NT2/D1 (cell line): Measurements from ENCODE around the gene PYROXD2.

ENCODE experiments used
- DNase-seq: peaks from one replicate; pipeline ENCODE4 v3.0.0-alpha.2; 2011; ENCODE audit warnings: low read depth, low spot score
- H3K27me3 ChIP-seq: 2 replicates; pipeline ENCODE4 v1.6.0; 2011; ENCODE audit warnings: mild to moderate bottlenecking; ENCODE audit not compliant: insufficient read length, insufficient read depth
- H3K36me3 ChIP-seq: 2 replicates; pipeline ENCODE4 v1.6.1; 2011; ENCODE audit warnings: mild to moderate bottlenecking, low read length, mixed read lengths; ENCODE audit not compliant: insufficient read depth, insufficient read length
- H3K4me1 ChIP-seq: 2 replicates; pipeline ENCODE4 v1.5.1; 2011; ENCODE audit not compliant: insufficient read depth, insufficient read length
- H3K4me3 ChIP-seq: 2 replicates; pipeline ENCODE4 v1.5.1; 2011; ENCODE audit warnings: low read depth; ENCODE audit not compliant: insufficient read length
- H3K9ac ChIP-seq: 2 replicates; pipeline ENCODE4 v1.6.0; 2011; ENCODE audit warnings: low read depth; ENCODE audit not compliant: insufficient read length
- H3K9me3 ChIP-seq: 2 replicates; pipeline ENCODE4 v1.5.1; 2011; ENCODE audit warnings: mild to moderate bottlenecking, low read length; ENCODE audit not compliant: insufficient read depth
- SUZ12 ChIP-seq: IDR thresholded peaks from 2 replicates; pipeline ENCODE4 v1.6.1; 2011; ENCODE audit not compliant: insufficient read length, insufficient read depth; ENCODE audit errors: extremely low read depth
- YY1 ChIP-seq: IDR thresholded peaks from 2 replicates; pipeline ENCODE4 v1.6.1; 2011; ENCODE audit not compliant: insufficient read length, insufficient read depth
- ZNF274 ChIP-seq: IDR thresholded peaks from 2 replicates; pipeline ENCODE4 v1.6.1; 2011; ENCODE audit warnings: mild to moderate bottlenecking, low read depth, low read length

Gene PYROXD2

DNA sequence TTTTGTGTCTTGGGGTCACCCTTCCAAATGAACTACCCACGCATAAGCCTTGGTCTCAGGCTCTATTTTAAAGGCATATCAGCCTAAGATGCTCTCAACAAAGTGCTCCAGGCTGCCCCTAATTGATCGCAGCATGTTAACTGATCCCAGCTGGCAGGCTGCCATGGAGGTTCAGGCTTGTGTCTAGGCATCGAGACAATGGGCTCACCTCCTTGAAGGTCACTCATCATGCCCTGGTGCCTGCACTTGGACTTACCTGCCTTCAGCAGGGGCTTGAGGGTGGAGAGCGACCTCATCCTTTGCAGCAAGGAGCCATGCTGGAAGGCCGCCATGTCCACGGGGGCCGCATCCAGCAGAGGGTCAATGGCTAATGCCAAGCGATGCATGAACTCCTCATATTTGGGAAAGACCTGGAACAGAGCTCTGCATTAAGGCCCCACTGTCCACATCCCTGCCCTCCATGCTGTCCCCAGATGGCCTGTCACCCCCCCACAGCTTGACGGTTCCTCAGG, 17.8 kb downstream of the PYROXD2 start:
- no peaks in the 10 kb centered on the region for H3K9me3 ChIP-seq
- DNase-seq: no peak
- H3K4me1 ChIP-seq: no peaks in the 10 kb centered on the region
- no peaks in the 10 kb centered on the region for H3K27me3 ChIP-seq
- H3K9ac ChIP-seq: no peak overlapping the region
- no peak overlapping the region for H3K4me3 ChIP-seq
- TF ChIP-seq YY1 (no peak), ZNF274 (no peak), SUZ12 (no peak)
- H3K36me3 ChIP-seq: peaks cover 34% of the 10 kb centered on the region

DNA sequence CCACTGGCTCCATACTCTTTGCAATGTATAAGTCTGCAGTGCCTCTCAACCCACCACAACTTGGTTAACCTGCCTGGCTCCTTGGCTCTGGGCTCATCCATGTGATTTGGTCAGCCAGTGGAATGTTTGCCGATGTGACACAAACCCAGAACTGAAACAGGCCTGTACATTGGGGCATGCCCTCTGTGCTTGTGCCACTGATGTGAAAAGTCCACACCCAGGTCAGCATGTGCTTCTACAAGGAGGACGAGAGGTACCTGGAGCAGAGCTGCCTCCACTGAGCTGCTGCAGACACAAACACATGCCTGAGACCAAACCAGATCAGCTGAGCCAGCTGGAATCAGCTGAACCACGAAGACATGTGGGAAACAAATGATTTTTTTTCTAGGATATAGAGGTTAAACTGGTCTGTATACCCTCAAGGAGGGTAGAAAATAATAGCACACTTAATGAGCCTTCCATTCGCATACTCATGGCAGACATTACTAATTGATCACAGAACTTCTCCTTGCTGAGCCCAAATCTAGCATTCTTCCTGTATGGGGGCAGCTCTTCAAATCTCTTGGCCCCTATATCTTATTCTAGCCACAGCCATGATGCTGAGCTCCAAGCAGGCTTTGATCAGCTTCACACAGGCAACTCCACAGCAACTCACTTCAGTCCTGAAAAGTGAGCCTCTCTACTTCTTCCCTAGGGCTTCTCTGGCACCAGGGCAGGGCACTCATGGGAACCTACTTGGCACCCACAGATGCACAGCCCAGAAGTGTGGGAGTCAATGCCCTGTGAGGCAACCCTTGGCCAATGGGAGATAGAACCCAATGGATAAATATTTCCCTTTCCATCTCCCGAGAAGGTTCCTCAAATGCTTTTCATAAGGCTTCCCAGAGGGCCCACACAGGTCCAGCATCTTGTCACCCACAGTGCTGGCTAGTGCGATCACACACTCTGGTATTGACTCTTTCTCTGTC, 18.6 kb downstream of the PYROXD2 start:
- Histone ChIP-seq H3K9ac (no peak overlapping the region), H3K9me3 (no peaks in the 10 kb centered on the region), H3K27me3 (no peaks in the 10 kb centered on the region), H3K36me3 (peaks cover 35% of the 10 kb centered on the region), H3K4me1 (no peaks in the 10 kb centered on the region), H3K4me3 (no peak overlapping the region)
- no peak for TF ChIP-seq YY1
- no peak for TF ChIP-seq SUZ12
- TF ChIP-seq ZNF274: no peak
- DNase-seq: no peak

DNA sequence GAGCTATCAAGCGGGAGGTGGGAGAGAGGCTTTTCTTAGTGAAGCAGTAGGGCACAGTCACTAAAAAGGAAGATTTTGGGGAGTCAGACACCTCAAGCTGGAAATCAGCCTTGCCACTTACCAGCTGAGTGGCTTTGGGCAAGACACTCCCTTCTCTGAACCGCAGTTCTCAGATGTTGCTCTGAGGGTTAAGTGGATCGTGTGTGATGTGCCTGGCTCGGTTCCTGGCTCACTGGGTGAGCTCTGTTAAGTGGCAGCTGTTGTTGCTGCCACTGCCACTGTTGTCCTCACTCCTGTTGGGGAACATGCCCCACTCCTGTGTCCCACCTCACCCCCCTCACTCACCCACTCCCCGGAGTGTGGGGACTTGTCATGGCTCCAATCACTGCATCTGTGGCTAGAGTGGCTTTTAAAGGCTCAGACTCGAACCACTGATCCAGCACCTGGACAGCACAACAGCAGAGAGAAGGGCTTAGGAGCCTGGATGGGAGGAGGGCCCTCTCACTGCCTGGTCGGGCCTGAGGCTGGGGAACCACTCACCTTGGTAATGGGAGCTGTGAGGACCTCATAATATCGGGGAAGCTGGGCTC, 20.0 kb downstream of the PYROXD2 start:
- Histone ChIP-seq H3K9ac (no peak overlapping the region), H3K36me3 (peaks cover 46% of the 10 kb centered on the region), H3K27me3 (no peaks in the 10 kb centered on the region), H3K4me1 (no peaks in the 10 kb centered on the region), H3K4me3 (no peak overlapping the region), H3K9me3 (no peaks in the 10 kb centered on the region)
- no peak for DNase-seq
- TF ChIP-seq ZNF274: no peak
- TF ChIP-seq SUZ12: no peak
- TF ChIP-seq YY1: no peak

DNA sequence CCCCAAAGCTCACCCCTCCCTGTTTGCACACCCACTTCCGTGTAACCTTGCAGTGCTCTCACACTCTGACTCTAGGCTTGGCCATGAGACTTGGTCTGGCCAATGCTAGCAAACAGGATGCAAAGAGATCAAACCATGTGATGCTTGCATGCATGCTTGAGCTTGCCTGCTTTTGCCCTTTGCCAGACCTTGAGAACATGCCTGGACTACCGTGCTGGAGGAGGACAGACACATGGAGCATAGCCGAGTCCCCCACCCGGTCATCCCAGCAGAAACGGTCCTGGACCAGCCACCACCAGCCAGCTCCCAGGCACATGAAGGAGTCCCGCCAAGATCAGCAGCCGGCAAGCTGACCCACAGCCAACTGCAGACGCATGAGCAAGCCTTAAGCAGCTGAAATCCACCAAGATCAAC, 23.4 kb downstream of the PYROXD2 start:
- no peak for TF ChIP-seq YY1
- TF ChIP-seq ZNF274: no peak
- TF ChIP-seq SUZ12: no peak
- H3K9ac ChIP-seq: no peak overlapping the region
- no peak overlapping the region for H3K4me3 ChIP-seq
- no peaks in the 10 kb centered on the region for H3K9me3 ChIP-seq
- no peak for DNase-seq
- H3K27me3 ChIP-seq: no peaks in the 10 kb centered on the region
- H3K4me1 ChIP-seq: no peaks in the 10 kb centered on the region
- H3K36me3 ChIP-seq: peaks cover 36% of the 10 kb centered on the region

DNA sequence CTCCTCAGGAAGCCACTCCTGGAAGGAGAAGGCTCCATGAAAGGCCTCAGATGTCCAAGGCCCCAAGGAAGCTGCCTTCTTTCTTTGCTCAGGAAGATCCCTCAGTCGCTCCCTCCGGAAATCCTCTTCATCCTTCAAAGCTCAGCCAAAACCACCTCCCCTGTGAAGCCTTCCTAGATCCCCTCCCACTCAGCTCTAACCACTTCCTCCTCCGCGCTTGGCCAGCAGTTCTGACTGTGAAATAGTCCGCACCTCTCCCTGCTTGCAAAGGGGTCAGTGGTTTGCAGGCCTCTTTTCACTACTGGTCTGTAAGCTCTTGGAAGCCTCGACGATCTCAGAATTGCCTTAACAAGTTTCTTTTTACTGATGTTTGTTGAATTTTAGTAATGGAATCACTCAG, 23.9 kb downstream of the PYROXD2 start:
- Histone ChIP-seq H3K36me3 (peaks cover 34% of the 10 kb centered on the region), H3K4me3 (no peak overlapping the region), H3K9me3 (no peaks in the 10 kb centered on the region), H3K9ac (no peak overlapping the region), H3K4me1 (no peaks in the 10 kb centered on the region), H3K27me3 (no peaks in the 10 kb centered on the region)
- TF ChIP-seq YY1: no peak
- TF ChIP-seq ZNF274: no peak
- TF ChIP-seq SUZ12: no peak
- no peak for DNase-seq

DNA sequence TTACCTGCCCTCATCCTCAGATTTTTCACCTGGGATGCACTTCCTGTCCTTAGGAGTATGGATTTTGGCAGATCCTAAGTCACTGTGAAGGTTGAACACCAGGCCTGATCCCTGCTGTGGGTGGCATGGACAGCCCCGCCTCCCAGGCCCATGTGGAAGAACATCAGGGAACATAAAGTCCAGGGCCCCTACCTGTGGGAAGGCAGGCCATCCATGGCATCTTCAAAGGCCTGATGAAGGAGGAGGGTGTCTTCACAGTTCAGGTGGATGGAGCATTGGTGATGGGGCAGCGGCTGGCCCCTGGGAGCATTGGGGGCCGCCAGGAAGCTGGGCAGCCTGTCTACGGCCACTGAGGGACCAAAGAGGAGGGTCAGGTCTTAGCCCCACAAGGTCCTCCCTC, 24.6 kb downstream of the PYROXD2 start:
- no peak overlapping the region for H3K9ac ChIP-seq
- no peak for DNase-seq
- no peaks in the 10 kb centered on the region for H3K4me1 ChIP-seq
- peaks cover 30% of the 10 kb centered on the region for H3K36me3 ChIP-seq
- no peaks in the 10 kb centered on the region for H3K27me3 ChIP-seq
- no peaks in the 10 kb centered on the region for H3K9me3 ChIP-seq
- H3K4me3 ChIP-seq: no peak overlapping the region
- no peak for TF ChIP-seq YY1
- no peak for TF ChIP-seq SUZ12
- no peak for TF ChIP-seq ZNF274

DNA sequence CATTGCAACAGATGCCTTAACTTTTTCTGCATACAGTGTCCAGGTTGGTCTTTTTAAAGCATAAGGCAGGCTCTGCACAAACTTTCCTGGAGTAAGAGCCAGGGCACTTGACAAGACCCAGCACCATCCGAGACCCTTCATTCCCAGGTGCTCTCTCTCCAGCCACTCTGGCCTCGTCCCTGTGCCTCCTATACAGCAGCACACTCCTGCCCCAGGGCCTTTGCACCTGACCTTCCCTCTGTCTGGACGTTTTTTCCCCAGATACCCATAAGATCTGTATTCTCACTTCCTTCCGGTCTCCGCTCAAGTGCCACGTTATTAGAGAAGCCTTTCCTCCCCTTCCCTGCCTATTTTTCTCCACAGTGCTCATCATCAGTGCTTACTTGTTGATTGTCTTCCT, 25.6 kb downstream of the PYROXD2 start:
- Histone ChIP-seq H3K9ac (no peak overlapping the region), H3K27me3 (no peaks in the 10 kb centered on the region), H3K4me3 (no peak overlapping the region), H3K4me1 (no peaks in the 10 kb centered on the region), H3K36me3 (peaks cover 26% of the 10 kb centered on the region), H3K9me3 (no peaks in the 10 kb centered on the region)
- TF ChIP-seq YY1 (no peak), ZNF274 (no peak), SUZ12 (no peak)
- DNase-seq: no peak
